ENCODE data around the gene THBD.
"Not testable (repeated sequence)": the region's sequence is repeated elsewhere in the genome, so short reads cannot be mapped to it uniquely, and the experiment has no call there.

THBD gene

DNA sequence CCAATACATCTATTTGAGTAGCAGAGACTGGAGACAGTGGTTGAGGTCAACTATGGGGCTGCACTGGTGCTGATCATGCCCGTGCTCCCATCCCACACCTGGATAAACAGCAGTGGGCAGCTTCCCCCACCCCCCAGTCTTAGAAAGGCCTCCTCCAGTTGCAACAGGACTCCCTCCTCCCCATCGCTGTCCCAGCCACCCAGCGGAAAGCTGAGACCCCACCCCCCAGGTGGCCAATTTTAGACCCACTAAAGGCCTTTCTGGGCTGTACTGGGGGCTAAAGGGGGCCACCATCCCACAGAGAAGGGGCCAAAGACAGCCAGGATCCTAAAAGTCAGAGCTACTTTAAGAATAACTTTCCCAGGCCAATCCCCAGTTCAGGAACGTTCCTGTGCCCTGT lies 15.6 kb downstream of the THBD start:
- no peak for FAIRE-seq

DNA sequence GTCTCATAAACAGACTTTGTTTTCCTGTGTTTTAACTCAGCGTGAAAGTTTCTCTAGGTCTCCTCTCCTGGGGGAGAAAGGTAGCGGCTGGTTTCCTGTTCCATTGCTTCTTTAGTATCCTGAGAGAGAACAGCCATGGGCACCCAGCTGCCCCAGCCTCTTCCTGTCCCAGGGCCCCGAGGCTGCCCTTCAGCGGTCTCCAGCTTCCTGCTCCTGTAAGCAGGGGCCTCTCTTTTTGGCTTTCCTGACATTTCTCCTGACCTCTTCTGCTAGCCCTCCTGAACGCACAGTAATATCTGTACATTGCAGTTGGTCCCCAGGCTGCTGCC lies 16.8 kb downstream of the THBD start:
- no peak for FAIRE-seq

DNA sequence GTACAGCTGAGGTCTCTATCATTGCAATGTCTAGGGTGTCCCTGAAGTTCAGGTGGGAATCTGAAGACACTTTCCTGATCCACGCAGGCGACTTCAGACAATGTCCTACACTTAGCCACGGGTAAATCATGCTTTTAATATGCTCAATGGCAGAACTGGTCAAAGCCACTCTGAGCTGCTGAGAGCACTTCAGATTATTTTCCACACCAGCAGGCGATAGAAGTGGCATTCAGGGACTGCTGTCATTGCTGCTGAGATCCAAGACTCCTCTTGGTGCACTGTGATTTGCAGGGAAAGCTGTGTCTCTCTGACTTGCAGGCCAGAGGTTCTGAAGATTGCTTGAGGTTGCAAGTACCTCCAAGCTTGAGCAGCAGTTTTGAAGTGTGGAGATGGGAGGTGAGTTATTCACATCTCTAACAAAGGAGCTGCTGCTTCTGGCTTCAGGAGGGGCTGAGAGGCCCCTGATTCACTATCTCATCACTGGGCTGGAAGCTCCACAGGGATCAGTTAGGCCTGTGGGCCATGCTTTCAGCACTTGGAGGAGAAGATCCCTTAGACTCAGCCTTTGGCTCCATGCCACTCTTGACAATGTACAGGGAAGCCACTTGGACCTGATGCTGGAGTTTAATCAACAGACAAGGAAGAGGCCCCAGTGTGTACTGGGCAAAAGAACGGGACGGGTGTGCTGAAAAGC lies 17.3 kb downstream of the THBD start:
- no peak for FAIRE-seq

DNA sequence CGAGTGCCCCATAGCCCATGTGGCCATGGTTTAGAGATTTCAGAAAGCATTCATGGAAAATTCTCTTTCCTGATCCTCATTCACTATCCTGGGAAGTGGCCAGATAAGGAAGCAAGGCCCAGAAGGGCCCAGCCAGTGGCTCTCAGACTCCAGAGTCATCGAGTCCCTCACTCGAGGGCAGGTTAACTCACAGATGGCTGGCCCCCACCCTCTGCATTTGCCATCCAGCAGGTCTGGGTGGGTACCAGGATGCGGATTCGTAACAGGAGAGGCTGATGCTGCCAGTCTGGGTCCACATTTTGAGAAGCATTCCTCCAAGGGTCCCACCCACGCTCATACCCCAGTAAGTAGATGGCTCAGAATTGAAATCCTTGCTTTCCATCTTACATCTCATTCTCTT lies 18.1 kb downstream of the THBD start:
- no peak for FAIRE-seq

DNA sequence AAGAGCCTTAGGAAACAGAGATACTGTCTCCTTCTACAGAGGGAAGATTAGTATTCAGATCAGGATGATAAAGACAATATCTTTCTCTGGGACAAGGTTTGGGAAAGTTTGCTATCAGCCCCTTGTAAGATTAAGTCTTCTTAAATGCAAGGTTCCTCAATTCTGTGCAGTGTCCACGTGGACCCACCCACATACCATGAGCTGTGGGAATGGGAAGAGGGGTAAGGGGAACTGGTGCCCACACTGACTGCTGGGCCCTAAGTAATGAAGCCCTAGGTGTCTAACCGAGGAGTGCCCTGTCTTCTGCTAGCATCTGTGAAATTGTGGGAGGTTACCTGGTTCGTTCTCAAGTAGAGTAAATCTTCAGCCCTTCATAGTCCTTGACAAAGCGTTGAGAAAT lies 20.1 kb downstream of the THBD start:
- no peak for FAIRE-seq

DNA sequence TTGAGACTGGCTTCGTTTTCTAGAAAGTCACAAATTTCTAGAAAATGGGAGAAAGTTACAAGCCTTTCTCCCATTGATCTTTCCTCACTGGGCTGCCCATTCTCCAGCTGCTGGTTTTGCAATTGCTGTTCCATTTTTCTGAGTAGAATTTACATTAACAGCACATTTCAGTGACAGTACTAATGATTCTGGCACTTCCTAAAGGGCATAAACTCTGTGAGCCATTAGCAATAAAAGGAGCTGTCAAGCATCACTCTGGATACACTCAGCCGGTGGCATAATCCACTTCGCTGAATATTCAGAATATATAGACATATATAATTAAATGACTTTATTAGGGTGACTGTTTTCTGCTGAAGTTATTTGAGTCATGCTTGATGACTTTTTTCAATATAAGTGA lies 21.1 kb downstream of the THBD start:
- no peak for FAIRE-seq

DNA sequence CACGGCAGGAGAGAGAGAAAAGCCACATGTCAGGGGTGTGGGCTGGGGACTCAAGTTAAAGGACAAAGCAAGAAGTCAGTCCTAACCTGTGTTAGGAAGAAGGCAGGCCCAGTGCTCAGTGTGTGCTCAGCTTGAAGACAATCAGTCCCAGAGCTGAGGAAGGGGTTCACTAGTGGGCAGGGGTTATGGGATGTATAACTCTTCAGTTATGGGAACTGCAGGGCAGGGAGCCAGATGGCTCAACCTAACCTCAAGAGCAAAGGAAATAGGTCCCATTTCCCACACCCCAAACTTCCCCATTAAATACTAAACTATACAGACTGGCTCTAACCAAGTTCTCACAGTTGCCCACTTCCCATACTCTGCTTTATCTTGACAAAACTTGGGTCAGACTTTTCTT lies 21.8 kb downstream of the THBD start:
- no peak for FAIRE-seq

DNA sequence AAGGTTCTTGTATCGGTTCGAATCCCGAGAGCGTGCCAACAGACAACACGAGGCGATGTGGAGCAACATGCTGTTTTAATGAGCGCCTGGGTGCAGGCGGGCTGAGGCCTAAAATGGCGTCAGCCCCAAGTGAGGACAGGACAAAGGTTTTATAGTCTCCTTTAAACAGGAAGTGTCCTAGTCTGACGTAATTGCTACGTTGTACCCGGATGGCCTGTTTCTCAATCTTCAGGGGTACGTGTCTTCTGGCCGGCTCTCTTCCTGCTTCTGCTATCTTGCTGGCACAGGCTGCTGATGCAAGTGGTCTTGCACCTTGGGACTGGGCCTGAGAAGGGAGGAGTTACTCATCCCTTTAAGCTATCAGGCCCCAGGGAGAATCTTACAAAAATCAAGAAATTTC lies 24.0 kb downstream of the THBD start:
- not testable (repeated sequence) for FAIRE-seq

DNA sequence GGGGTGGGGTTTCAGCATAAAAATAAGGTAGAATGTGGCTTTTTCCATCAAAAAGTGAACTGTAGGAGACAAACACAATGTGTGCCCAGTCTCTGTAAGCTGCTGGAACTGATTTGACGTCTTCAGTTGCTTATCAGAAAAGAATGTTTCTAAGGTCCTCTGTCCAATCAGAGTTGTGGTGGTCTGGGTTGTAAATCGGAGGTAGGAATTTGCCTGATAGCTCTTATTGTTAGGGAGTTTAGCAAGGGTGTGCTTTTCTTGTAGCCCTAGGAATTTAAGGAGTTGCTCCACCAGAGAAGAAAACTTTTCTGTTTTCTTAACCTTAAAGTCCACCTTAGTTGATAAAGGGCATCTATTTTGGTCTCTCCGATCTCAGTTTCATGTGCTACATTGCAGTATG lies 24.8 kb downstream of the THBD start:
- no peak for FAIRE-seq

DNA sequence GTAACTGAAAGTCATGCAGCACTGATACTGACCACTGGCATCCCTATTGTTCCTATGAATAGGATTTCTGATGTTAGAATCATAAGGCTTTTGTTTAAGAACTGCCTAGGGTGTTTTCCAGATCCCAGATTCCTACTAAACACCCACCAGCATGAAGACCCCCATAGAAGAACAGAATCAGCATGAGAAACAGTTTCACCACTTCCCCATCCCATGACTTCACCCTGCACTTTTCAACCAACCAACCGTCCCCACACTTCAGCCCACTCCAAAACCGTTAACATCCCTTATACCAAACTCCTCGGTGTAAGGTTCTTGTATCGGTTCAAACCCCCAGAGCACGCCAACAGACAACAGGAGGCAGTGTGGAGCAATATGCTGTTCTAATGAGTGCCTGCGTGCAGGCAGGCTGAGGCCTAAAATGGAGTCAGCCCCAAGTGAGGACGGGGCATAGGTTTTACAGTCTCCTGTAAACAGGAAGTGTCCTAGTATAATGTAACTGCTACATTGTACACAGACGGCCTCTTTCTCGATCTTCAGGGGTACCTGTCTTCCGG lies 25.8 kb downstream of the THBD start:
- no peak for FAIRE-seq

DNA sequence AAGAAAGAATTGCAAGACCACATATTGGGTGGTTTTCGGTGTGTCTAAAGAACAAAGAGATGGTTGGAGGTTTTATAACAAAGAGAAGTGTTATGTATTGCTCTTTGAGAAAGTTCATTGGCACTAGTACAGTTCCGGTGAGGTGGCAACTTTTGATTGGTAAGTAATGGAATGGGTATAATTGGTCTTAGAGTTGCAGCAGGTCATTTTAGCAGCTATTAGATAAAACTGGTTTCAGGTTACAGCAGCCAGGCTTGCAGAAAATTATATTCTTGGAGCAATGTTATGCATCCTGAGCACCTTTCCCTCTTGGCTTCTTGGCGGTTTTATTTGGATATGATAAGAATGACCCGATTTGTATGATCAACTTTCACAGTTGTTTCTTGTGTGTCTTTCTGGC lies 26.6 kb downstream of the THBD start:
- no peak for FAIRE-seq

DNA sequence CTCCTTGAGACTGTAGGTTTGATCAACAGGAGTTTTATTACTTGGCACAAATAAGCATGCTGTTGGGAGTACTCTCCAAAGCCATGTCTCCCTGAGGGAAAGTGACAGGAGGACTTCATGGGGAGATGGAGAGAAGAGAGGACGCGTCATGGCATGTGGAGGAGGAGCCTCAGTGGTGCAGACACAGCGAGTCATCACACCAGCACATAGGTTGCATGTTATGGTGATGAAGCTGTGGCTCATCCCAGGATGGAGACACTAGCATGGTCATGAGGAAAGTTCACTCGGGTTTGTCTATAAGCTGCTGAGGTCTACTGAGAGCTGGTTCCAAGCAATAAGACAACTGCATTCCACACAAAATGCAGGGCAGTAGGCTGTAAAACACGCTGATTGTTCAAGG lies 27.5 kb downstream of the THBD start:
- FAIRE-seq, result no peak

DNA sequence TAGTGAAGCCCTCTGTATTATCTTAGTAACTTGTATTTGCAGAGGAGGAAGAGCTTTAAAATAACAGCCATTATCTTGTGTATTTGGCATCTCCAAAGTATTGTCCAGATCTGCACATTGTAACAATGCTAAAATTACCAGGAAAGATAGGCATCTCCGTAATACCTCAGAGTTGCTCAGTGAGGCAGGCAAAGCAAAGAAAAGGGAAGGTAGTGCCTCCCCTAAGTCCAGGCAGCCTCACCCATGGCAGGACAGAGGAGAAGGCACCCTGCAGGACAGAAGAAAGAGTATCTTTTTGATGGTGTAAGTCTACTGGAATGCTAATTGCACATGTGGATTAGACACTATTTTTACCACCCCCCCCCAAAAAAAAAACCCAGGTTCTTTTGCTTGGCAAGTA lies 27.9 kb downstream of the THBD start:
- FAIRE-seq, result no peak

DNA sequence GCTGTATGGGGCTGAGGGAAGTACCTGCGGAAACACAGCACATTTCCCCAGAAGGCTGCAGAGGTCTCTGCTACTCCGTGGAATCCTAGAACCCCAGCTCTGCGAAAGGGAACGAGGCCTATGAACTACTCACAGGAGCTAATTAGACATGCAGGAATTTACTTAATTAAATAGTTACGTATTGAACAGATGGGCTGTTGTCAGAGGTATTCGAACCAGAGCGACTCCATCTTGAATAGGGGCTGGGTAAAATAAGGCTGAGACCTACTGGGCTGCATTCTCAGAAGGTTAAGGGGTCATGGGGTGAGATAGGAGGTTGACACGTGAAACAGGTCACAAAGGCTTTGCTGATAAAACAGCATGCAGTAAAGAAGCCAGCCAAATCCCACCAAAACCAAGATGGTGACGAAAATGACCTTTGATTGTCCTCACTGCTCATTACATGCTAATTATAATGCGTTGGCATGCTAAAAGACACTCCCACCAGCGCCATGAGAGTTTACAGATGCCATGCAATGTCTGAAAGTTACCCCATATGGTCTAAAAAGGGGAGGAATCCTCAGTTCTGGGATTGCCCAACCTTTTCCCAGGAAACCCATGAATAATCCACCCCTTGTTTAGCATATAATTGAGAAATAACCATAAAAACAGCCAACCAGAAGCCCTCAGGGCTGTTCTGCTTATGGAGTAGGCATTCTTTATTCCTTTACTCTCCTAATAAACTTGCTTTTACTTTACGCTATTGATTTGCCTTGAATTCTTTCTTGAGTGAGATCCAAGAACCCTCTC lies 29.0 kb downstream of the THBD start:
- FAIRE-seq, result no peak

DNA sequence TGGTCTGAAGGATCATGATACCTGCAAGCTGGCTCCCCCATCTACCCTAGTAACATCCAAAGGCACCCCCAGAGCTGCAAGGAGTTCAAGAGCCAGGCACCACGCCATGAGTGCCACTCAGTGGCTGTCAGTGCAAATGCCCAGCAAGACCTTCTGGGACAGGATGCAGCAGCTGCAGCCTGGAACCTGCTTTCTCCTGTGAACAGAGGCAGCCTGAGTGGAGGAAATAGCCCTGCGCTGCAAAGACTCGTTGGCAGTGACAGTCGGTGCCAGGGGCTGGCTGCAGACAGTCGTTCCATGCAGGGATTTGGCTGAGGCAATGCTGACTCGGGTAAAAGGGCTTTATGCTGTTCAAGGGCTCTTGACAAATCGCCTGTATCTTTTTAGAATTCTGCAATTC lies 30.1 kb downstream of the THBD start:
- no peak for FAIRE-seq

DNA sequence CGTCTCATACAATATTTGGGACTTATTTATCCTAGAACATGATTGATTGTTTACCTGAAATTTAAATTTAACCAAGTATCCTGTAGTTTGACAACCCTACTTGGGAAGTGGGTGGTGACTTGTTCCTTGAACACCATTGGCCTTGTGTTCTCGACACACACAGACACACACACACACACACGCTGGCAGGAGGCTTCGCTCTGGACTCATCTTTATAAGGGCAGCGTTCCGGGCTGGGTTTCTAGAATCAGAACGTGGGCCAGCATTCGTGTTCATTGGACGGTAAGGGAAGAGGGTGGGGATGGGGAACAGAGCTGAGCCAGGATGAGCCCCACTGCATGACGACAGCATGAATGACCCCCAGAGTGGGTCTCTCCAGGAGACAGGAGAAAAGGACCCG lies 30.5 kb downstream of the THBD start:
- no peak for FAIRE-seq

DNA sequence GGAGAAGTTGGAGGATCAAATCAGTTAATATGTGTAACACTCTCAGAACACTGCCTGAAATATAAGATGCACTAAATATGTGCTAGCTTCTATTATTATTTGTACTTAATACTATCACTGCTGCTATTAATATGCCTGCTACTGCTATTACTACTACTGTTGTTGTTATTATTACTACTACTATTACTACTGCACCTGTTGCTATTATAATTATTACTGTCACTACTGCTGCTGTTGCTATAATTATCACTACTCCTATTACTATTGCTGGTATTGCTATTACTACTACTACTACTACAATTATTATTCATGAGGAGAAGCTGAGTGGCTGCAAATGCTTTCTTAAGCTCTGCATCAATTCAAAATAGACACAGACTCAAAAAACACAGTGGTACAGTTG lies 31.0 kb downstream of the THBD start:
- FAIRE-seq, result no peak

DNA sequence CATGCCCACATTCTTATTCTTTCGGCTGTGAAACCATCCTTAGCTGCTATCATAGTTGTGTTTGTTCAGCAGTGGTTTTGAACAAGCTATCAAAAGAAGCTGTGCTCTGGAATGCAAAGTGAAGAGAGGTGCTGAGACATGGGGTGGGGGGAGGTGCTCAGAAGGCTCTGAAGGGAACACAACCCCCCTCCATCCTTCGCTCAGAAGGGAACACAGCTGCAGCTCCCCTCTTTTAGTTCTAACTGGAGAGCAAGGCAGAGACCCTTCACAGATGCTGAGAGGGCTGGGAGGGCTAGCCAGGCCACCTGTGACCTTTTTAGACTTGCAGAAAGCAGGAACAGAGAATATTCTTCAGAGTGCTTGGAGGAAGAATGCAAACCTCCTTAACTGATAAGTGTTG lies 32.0 kb downstream of the THBD start:
- FAIRE-seq, result no peak

DNA sequence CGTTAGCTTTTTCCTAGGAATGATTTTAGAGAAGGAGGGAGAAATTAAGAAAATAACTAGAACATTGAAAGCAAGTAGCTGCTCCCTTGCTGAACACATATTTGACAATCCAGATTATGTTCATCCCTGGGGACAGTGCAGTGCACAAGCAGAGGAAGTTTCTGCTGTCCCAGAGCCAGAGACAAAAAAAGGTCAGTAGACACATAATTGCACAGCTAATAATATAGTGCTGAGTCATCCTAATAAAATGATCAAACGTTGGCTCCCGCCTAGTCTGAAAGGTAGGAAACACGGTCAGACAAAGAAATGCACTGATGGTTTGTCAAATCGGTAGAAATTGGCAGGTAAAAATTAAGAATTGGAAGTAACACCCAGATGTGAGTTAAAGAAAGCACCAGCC lies 36.0 kb downstream of the THBD start:
- FAIRE-seq, result no peak

DNA sequence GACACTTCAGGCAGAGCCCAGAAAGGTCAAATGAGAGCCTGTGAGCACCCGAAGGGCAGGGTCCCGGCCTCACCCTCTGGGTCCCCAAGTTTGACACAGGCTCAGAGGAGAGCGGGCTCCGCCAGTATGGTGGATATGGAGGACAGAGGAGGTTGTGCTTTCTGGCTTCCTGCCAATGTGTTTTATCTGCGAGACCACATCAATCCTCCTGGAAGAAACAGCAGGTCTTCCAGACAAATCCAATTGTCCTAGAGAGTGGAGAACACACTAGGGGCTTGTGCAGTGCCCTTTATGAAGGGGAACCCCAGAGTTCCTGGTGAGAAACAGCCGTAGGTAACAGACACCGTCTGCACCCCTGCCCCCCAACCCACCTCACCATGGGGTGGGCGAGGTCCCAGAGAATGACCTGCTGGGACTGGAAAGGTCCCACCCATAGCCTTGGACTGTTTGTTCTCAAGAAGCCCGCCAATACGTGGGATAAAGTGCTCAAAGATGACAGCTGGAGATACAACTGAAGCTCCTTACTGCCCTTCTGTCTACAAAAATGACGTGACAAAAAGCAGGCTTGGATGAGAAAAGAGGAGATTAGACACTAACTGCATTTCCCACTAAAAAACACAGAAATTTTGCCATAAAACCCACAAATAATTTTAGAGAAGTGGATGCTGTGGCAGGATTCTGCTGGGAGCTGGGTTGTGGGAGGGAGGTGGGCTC lies 38.3 kb downstream of the THBD start:
- no peak for FAIRE-seq

DNA sequence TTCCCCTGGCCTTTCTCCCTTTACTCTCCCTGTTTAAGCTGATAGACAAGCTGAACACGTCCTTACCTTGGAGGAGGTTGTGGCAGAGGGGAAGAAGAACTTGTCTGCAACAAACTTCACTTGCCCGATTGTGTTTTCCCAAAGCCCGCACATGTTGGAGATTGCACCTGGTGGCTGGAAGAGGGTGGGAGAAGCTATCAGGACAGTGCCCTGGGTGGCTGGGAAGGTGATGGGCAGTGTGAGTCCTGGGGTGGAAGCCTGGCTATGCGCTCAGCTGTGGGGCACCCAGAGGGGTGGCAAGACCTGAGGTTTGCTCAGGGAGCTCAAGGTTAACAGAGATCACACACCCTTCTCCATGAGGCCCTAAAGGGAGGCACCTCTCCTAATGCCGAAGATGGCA lies 39.4 kb downstream of the THBD start:
- FAIRE-seq, result no peak

DNA sequence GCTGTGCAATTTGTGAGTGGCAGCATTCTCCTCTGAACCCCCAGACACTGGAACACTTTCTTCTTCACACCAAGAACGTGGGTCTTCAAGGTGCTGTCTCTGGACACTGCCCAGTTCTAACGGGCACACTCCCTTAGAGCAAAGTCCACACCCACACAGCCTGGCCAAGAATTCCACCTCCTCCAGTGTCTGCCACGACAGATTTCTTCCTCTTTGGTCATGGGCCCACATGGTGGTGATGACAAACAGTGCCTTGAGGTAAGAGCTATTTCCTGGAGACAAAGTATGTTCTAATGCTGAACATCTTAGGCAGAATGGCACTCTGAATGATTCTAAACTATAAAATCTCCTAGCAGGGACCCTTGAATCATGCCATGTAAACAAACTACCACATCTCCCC lies 39.8 kb downstream of the THBD start:
- FAIRE-seq, result no peak

DNA sequence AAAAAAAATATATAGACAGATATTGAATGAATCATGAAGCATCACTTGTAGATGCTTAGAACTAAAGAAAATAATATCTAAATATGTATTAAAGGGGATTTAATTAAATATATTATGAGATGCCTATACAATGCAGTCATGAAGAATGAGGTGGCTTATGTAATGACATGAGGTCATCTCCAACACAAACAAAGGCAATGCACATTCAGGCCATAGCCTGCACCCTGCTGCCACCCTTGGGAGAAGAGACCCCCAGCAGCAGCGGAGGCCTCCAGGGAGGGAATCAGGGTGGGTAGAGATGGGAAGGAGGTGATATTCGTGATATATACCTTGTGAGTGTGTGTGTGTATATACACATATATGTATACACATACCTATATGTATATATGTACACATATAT lies 40.8 kb downstream of the THBD start:
- no peak for FAIRE-seq

Measured in TTC549 (cell line).